Measurements from ENCODE around the gene UVRAG.

The UVRAG gene

DNA sequence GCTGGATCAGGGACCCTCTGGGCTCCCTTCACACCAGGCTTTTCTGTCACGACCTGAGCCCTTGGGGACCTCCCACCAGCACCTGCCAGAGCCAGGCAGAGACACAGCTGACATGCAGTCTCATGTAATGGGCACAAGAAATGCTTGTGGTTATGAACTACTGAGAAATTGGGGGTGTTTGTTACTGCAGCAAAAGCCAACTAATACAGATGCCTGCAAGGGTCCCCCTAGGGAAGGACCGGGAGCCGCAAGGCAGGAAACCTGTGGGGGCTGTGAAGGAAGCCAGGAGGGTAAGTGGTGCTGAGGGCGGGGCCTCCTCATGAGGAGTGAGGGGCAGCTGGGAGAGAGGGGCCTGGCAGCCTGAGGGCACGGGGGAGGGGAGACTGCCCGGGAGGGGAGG, 374.7 kb downstream of the UVRAG start:
- no peaks in the 10 kb centered on the region for H3K4me1 Mint-ChIP-seq
- peaks cover 8% of the 10 kb centered on the region for H3K27me3 Mint-ChIP-seq
- DNase-seq = no peak
- CTCF ChIA-PET = no interaction called here
- no peaks in the 10 kb centered on the region for H3K9me3 Mint-ChIP-seq
- H3K4me3 Mint-ChIP-seq = no peak overlapping the region
- no peak overlapping the region for H3K27ac Mint-ChIP-seq
- no peaks in the 10 kb centered on the region for H3K36me3 Mint-ChIP-seq

DNA sequence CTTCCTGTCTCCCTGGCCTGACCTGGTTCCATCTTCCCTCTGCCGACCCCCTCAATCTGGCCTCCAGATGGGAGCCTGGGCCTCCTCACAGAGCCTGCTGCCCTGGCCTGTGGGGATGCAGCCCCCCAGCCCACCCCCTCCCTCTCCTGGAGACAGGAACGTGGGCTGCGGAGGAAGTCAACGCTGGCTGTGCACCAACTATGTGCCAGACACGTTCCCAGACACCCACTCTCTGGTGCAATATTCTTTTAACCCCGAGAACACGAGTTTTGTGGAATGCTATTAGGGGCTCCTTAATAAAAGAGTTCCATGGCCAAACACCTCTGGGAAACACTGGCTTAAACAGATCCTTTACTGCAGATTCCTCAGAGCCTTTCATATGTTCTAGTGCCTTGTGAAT, 375.4 kb downstream of the UVRAG start:
- no peak for DNase-seq
- Mint-ChIP-seq H3K36me3 (no peaks in the 10 kb centered on the region), H3K9me3 (no peaks in the 10 kb centered on the region), H3K4me1 (no peaks in the 10 kb centered on the region), H3K27ac (no peak overlapping the region), H3K4me3 (no peak overlapping the region), H3K27me3 (peaks cover 7% of the 10 kb centered on the region)
- CTCF ChIA-PET = no interaction called here
